ENCODE results near the gene RHOC.
A peak's percentile ranks its signal among the peaks of the same experiment; 100 is the strongest.

The RHOC gene

DNA sequence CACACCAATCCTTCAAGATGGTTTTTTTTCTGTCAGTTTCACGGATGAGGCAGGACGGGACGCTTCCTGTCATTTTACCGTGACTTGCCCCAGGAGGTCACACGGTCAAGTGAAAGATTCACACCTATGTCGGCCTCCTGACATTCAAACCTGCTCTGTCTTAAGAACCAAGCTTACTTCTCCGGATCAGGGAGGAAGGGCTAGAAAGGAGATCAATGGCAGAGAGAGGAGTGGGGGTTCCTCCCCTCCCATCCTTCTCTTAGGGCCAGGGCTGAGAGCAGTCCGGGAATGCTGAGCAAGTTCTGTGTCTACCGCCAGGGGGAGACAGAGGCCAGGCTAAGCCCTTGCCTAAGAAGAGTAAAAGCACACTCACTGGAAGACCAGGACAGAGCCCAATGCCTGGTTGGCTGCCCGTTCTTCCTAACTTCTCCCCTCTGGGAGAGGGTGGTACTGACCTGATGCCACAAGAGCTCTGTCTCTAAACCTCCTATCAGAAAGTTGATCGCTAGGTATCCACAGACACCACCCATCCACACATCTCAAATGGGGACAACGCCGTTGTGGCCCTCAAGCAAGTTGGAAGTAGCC lies 9.3 kb upstream of the RHOC start:
- DNase-seq = peak; percentile 65

DNA sequence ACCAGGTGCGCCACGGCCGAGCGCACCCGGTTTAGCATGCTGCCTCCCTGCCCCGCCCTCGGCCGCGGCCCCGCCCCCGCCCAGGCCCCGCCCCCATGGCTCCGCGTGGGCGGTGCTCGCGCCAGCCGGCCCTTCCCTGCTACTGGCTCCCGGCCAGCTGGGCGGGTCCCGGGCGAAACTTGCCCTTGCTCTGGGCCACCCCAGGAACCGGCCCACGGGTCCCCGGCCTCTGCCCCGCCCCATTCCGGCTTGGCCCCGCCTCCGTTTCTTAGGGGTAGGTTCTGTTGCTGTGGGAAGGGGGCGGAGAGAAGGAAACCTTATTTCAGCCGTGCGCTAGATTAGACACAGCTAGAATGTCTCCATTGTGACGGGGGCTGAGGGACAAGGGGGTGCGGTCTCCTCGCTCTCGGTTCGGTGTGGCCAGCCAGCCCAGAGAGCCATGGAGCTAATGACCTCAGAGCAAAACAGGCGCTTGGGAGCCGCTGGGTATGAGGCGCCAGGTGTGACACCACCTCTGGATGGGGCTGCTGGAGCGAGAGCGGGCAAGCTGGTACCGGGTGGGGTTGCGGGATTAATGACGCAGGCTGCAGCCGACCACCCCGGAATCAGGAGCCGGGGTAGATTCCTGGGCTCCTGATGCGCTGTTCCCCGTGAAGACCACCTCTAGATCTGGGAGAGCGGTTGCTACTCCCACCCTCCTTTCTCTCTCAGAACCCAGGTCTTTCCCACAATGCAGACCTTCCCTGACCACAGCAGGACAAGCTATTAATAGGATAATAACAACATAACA lies 8.5 kb upstream of the RHOC start, which contains the start of gene PPM1J:
PPM1J (minus strand) TSS at position 69 of the 790 bp plus-strand sequence; CDS start at position 38, 31 bp downstream.
- peak; percentile 98 for DNase-seq

DNA sequence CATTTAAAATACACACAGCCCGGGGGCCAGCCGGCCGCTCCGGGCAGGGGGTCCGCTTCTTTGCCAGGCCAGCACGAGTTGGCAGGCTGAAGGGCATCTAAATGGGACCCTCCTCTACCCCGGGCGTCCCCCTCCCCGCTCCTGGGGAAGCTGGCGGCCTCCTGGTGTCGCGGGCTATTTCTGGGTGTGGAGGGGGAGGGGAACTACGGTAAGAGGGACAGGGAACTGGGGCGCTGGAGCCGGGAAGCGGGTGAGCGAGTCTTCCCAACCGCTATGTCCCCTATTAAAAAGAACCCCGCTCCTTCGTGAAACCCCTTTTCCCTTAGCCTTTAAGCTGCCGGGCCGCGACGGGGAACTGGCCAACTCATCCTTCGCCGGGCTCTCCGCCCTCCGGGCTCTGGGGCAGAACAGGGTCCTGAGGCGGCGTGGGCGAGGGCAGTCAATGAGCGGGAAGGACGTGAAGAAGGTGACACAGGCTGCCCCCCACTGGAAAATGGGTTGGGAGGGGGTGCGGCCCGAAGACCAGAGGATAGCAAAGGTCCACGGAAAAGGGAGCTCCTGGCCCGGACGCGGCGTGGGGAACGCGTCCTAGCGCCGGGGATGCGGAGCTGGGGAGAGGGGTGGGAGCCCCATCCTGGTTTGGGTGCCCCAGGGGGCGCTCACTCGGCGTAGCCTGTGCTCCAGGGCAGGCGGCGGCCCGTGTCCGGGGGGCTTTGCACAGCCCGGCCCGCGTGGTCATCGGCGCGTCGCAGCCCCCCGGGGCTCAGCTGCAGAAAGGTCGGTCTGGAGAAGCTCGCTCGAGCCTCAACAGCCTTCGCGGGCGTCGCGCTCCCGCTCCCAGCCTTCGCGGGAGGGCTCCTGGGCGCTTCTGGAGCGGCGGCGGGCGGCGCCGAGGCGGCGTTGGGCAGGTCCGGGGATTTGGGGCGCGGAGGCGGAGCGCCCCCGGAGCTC lies 7.7 kb upstream of the RHOC start:
- DNase-seq = no peak

DNA sequence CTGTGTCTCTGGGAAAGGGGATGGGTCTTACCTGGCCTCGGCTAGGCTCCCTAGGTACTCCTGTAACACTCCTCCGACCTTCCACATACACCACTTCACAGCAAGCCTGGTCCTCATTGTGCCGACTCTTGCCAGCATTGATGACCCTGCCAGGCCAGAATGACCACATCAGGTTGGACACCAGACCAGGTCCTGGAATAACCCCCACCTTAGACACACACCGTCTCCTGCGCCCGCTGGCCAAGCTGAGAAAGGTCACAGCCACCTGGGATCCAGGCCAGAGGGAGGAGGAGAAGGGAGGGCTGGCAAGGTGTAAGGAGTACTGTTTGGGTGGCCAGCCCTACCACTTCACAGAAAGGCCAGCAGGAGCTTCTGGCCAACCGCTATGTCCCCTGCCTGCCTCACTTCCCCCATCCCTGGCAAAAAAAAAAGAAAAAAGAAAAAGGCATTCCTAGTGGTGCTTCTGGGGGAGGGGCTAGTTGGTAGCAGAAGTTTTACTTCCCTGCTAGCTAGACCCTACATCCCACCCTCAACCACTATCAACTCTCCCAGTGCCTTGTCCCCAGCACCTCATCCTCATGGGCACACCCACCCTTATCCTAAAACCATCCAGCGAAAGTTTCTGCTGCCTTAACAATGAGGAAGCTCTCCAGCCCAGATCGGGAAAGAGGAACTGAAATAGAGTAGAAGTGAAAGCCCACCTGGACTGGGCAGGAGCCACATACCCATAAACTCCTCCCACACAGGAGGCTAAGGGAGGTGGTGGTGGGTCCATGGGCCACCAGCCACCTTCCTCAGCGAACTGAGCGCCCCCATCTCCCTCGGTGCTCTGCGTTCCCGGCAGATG lies 6.8 kb upstream of the RHOC start:
- DNase-seq = no peak

DNA sequence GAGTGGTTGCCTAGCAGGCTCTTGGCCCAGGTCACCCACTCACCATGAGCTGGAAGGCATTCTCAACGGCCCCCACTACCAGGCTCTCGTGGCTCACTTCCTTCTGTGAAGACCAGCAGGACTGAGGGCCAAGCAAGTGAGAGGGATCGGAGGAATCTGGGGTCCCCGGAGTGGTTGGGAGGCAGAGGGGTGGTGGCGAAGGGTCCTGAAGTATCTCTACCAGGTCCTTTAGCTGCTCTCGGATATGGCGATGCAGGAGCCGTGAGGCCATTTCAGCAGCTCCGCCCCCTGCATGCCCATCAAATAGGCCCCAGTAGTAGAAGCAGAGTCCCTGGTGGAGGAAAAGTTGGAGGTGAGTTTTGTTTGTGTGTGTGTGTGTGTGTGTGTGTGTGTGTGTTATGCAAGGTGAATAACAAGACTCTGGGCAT lies 5.8 kb upstream of the RHOC start:
- no peak for DNase-seq

DNA sequence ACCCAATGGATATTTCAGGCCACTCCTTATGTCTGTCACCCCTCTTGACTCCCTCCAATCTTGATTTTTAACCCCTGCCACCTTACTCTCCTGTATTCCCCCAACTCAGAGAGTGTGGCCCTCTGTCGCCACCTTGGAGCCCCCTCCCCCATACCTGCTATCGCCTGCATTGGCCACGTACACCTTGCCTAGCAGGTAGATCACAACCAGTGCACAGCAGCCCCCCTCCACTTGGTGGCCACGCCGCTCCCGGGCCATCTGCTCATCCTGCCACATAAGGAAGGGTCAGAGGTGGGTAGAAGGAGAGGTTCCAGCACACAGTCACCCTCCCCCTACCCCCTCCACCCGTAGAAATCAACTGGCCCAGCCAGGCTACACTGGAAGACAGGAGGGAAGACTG lies 5.3 kb upstream of the RHOC start:
- no peak for DNase-seq

DNA sequence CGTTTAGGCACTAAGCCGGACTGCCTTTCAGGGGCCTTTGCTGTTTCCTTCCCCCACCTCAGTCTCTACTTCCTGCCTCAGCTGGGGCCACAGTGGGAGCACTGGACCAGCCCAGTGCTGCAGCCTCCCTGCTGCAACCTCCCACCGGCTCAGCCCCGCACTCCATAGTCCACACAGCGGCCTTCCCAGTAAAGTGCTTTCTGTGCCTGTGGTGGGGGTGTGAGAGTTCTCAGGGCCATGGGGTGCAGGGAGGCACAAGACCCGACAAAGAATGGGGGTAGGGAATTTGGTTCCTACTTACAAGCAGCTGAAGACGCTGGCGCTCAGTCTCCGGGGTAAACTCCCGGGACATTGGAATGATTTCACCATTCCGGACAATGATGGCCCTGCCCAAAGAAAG lies 4.7 kb upstream of the RHOC start:
- no peak for DNase-seq

DNA sequence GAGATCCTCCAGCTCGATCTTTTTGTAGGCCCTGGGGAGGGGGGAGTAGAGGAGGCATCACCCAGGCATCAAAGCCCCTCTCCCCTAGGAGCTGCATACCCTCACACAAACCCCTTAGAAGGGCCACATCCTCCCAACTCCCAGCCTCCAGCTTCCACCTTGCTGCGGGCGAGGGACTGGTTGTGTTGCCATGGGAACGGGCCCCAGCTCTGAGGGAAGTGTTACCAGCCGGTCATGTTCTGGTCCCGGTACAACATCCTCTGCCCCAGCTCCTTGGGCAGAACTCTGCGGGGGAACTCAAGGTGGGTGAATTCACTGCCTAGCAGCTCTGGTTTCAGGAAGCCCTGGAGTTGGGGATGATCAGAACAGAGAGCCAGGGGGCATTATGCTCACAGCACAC lies 4.1 kb upstream of the RHOC start:
- DNase-seq = no peak

DNA sequence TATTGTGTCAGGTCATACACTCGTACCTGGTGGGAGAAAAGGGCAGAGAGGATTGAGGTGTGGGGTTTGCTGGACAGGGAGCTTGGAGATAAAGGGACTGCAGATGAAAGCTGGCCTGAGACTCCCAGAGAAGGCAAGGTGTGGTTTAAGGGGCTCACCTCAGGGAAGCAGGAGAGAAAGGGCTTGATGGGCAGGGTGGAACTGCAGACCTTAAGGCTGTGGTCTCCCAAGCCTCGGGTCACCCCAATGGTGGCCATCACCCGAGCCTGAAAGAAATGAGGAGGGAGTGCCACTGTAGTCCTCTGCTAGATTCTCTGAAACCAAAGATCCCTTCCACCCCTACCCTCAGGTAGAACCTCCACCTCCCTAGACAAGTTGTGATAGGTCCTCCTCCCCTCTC lies 3.7 kb upstream of the RHOC start:
- DNase-seq = no peak

DNA sequence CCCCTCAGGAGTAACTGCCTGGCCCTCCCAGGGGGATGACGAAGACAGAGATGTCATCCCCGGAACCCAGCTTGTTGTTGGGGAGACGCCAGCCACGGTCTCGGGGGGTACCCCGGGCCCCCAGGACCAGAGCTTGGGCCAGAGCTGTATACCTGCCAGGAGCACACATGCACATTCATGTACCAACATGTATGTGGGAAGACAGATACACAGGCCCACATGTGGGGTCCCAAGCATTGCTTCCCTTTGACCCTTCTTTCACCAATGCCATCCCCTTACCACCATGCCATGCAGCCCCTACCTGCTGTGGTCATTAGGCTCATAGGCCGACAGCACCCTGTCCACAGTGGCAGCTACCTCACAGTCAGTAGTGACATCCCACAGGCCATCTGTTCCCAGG lies 3.2 kb upstream of the RHOC start:
- no peak for DNase-seq

DNA sequence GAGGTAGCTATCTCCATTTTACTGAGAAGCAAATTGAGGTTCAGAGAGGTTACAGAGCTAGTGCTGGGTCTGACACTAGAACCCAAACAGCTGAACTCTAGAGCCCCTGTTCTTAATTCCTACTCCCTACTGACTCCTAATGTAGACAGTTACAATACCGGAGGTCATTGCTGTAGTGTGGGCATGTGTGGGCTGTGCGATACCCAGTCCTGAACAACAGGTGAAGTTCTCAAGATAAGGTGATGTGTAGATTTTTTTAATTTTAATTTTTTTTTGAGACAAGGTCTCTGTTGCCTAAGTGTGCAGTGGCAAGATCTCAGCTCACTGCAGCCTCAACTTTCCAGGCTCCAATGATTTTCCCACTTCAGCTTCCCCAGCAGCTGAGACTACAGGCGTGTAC lies 1.6 kb upstream of the RHOC start:
- DNase-seq = no peak

DNA sequence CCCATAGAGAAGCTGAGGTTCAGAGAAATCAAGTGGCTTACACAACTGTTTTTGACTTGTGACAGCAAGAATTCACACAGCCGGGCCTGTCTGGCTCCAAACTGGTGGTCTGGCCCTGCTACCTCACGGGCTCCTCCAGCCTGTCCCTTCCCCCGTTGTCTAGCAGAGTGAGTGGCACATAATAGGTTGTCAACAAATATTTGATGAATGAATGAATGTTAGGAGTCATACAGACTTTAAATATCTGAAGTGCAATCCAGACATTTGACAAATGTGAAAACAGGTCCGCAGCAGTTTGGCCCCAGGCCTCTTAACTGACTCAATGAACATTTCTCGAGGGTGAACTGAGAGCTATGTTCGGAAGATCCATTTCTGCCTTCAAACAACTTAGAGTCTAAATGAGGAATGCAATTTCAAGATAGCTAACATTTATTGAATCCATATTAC lies 1.1 kb upstream of the RHOC start:
- DNase-seq = no peak

DNA sequence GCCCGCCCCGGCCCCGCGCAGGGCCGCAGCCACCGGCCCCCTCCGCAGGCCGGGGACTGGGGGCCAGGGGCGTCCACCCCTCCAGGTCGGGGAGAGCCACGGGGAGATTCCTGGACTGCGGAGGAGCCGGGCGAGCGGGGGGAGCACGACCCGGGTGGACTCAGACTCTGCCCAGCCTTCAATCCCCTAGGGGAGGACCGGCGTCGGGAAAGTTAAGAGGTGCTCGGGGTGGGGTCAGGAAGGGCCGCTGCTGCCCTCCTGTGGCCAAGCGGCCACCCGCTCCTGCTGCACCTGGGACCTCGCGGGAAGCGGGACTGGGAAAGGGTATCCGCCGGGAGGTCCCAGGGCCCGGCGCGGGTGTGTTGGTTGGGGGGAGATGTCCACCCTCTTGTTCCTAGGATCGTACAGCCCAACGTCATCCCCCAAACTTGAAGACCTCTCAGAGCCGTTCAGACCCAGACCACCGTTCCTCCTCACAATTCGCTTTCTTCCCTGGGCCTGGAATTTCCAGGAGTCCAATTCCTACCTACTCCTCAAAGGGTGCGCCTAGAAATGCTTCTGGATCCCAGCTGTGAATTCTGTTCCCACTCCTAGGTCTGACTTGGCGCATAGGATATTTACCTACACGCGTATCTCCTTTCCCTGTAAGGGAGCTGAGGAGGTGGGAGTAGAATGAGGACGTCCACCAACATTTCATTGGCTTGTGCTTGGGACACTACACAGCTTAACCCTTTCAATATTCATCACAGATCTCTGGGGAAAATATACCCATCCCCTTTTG lies 484 bp upstream of the RHOC start:
- DNase-seq = peak; percentile 39

DNA sequence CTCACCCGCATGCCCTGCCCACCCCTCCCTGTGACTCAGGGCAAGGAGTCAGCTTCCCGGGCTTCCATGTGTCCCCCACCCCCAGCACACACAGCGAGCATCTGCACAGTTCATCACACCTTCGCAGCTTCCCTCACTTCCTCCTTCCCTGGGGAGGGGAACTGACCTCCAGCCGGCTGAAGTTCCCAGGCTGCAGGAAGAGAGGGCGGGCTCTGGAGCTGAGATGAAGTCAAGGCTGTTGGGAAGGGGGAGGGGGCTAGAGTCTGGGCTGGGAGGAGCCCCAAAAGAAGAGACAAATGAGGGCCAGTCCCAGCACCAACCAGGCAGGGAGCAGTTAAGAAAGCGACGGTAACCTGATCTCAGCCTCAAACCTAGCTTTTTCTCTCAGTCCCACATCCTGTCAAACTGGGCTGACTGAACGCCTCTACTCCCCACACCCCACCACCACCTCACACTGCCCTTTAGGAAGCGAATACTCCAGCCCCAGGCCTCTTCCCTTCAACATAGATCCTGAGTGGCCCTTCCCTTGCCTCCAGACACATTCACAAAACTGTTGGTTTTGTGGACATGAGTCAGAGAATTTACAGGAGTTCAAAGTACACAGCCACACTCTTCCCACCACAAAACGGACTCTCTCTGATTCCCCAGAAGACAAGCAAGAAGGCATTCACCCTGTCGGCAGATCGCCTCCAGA lies 1.8 kb downstream of the RHOC start:
- DNase-seq = peak; percentile 27

DNA sequence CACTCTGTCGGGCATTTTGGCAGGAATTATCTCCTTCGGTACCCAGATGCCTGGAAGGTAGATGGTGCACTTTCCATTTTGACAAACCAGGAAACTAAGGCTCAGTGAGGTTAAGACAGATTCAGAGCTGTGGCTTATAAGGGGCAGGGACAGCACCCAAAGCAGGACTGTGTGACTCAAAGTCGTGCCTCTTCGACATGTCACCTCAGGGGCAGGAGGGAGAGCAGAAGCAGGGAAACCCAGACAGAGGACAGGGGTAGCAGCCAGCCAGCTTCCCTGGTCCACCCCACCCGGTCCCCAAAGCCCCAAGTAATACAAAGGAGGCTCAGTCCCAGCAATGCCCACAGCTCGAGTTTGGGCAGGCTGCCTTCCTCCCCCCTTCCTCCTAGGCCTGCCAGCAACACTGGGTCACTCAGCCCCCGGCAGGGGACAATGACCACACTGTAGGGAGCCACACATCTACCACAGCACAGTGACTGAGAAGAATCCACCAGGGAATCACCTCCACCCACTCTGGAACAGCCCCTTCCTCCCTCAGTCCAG lies 2.5 kb downstream of the RHOC start:
- no peak for DNase-seq

DNA sequence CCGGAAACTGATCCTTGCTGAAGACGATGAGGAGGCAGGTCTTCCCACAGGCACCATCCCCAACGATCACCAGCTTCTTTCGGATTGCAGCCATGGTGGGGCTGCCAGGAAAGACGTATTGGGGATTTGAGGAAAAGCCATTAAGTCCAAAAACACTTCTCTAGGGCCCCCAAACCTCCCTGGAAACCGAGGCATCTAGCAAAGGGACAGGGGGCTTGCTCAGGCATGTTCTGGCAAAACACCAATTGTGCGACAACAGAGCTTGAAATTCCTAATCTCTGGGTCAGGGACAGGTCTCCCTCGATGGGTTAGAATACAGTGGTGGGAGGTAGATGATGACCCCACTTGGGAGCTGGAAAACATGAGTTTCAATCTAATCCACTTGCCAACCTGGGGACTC lies 3.2 kb downstream of the RHOC start:
- DNase-seq = no peak

DNA sequence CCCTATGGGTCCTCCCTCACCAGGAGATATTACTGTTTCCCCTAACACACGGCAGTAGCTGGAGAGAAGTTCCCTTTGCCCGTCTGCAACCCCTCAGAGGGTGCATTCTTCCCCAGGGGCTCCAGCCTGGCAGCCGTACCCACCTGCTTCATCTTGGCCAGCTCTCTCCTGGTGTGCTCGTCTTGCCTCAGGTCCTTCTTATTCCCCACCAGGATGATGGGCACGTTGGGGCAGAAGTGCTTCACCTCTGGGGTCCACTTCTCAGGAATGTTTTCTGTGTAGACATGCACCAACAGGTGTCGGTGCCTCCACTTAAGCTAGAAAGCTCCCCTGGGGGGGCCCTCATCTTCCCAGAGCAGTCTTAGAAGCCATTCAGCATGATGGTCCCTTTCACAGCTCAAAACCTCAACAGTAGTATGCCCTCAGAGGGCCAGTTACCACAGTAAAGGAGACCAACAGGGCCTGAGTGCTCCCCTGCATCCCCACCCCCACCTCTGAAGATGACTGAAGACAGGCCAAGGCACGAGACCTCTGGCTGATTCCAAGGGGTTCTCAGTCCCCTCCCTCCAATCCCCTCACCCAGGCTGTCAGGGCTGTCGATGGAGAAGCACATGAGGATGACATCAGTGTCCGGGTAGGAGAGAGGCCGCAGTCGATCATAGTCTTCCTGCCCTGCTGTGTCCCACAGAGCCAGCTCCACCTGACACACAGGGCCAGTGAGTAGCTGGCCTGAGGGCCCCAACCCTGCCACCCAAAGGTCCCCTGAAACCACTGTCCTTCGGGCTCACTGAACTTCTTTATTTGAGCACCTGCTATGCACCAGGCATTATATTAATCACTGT lies 4.3 kb downstream of the RHOC start:
- DNase-seq = no peak

DNA sequence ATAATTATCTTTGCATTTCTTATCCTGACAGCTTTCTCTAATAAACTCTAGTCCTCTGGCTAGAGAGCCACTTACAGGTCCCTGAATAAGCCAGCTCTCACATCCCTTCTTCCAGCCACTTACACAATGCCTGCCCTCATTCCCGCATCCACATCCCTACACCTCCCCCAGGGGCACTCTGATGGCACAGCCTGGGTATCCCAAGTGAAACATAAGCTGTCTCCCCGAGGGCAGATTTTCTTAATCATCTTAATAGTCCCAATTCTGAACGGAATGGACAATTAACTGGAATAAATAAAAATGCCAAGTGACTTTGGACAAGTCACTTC lies 4.9 kb downstream of the RHOC start:
- DNase-seq = no peak

DNA sequence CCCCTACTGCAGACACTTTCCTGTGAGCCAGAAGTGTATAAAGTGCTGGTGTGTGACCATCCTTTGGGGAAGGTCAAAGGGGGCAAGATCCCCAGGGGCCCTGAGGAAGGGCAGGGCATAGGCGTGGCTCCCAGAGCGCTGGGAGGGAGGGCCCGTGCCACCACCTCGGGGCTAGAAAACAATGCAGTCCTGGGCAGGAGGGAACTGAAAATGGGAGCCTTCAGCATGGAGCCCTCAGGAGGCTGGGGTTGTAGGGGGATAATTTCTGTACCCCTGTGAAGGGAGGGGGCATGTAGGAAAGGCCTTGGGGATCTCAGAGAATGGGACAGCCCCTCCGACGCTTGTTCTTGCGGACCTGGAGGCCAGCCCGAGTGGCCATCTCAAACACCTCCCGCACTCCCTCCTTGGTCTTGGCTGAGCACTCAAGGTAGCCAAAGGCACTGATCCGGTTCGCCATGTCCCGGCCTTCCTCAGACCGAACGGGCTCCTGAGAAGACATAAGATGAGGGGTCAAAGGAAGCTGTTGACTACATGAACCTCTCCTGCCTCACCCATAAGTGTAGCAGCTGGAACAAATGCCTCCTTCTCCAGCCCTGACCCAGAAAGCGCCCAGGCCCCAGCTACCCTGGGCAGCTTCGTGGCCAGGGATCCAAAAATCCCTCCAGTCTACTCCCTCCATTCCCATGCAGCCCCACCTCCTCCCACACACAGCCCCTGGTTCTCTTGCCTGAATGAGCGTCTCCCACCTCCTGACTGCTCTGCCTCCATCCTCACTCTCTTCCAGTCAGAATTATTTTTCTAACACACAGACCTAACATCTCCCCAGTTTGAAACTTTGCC lies 5.5 kb downstream of the RHOC start:
- DNase-seq = no peak

Data from activated effector memory CD4-positive, alpha-beta T cell treated with Interleukin-2 at 50 U/mL for 16 hours (primary cell).